ENCODE results near the gene SLC16A3. TPM values are rescaled to one million over a fixed set of nuclear protein-coding genes. Genes with fewer than 3 reads are reported as not detected.

SLC16A3 gene
- total and polyA plus RNA-seq, 10 of the 15 experiments (the other 5 are each of a cell fraction or from before 2014, with no cell fraction given), result 0.10 to 46.5 (median 8.0) TPM

GRCh38 chr17:82239401-82239925 is 10.6 kb downstream of the SLC16A3 start:
- POLR2A ChIA-PET, result no interaction called here
- H3K4me1 ChIP-seq (ENCODE audit: control insufficient read depth, insufficient read depth, low read length), result peaks cover 49% of the 10 kb centered on the region

More at GRCh38 chr17:82239401-82239925, 10.6 kb downstream of the SLC16A3 start:
- no peak for FAIRE-seq
- Histone ChIP-seq H3K4me2 (ENCODE audit: control insufficient read depth, insufficient read depth) (no peak overlapping the region), H3K36me3 (ENCODE audit: control insufficient read depth in 2 of 2, insufficient read depth in 2 of 2, low read length in 1 of 2) (peaks cover 19 to 42% of the 10 kb centered on the region in 2 experiments; a peak in 3 of 4 replicates), H2AFZ (ENCODE audit: control insufficient read depth, low read depth, low read length) (no peak overlapping the region), H4K20me1 (ENCODE audit: control insufficient read depth, insufficient read depth) (peaks cover 3% of the 10 kb centered on the region; the same call in 1 of the 2 replicates), H3K27me3 (replicated peaks in 1 of 2; ENCODE audit: control insufficient read depth in 2 of 2, insufficient read depth in 2 of 2, low read length in 1 of 2) (no peaks in the 10 kb centered on the region), H3K27ac (ENCODE audit: control insufficient read depth, insufficient read depth) (no peak overlapping the region), H3K79me2 (ENCODE audit: control insufficient read depth, insufficient read depth, low read length) (peaks cover 21% of the 10 kb centered on the region), H3K4me3 (no peak overlapping the region), H3K9me3 (replicated peaks; ENCODE audit: control insufficient read depth, insufficient read depth, low read length) (no peaks in the 10 kb centered on the region), H3K9ac (ENCODE audit: control insufficient read depth, insufficient read depth, low read length) (no peak overlapping the region)
- intact Hi-C loops (cut with micrococcal nuclease; ENCODE audit: unreplicated experiment), result no loop called here
- no peak for DNase-seq (ENCODE audit: low read depth, low spot score)
- ATAC-seq, result no peak
- in situ Hi-C loops (cut with MboI), result no loop called here
- ChIA-PET SMC1A (ENCODE audit: uncharacterized antibody, unreplicated experiment) (interaction anchor here (1.2 kb wide), 1 partner anchor 33 kb away, joined by 3 read pairs; no protein-coding TSS in a partner anchor), CTCF (interaction anchor here (0.6 to 0.9 kb wide), 2 partner anchors 62 to 64 kb away, joined by 3 read pairs; no protein-coding TSS in a partner anchor), RAD21 (ENCODE audit: unreplicated experiment) (interaction anchor here (0.7 kb wide), 1 partner anchor 82 kb away, joined by 3 read pairs; no protein-coding TSS in a partner anchor)
- WGBS (ENCODE audit: insufficient coverage, insufficient replicate concordance, low lambda C conversion rate, missing lambda C conversion rate), result 81% methylated on average over 17 of the region's 17 CpGs
- no peak for TF ChIP-seq SUZ12 (IDR thresholded peaks at IDR 0.05; ENCODE audit: unreplicated experiment)
- no peak for TF ChIP-seq SMC3 (IDR thresholded peaks at IDR 0.05; ENCODE audit: borderline replicate concordance, low read length)
- no peak for TF ChIP-seq ZNF217 (IDR thresholded peaks at IDR 0.05)
- TF ChIP-seq NR2C2 (IDR thresholded peaks at IDR 0.05; ENCODE audit: borderline replicate concordance, control insufficient read depth, insufficient read length, low read depth), result no peak
- no peak for TF ChIP-seq MLLT1 (IDR thresholded peaks at IDR 0.05)
- no peak for TF ChIP-seq ZNF24 (IDR thresholded peaks at IDR 0.05)
- no peak for TF ChIP-seq RAD51 (IDR thresholded peaks at IDR 0.05)
- no peak for TF ChIP-seq EP300 (IDR thresholded peaks at IDR 0.05; ENCODE audit: borderline replicate concordance in 1 of 2, control insufficient read depth in 1 of 2, low read depth in 2 of 2, low read length in 2 of 2)
- TF ChIP-seq BRCA1 (IDR thresholded peaks at IDR 0.05; ENCODE audit: low read depth, low read length), result no peak
- no peak for TF ChIP-seq EZH2 (IDR thresholded peaks at IDR 0.05; ENCODE audit: borderline replicate concordance, control insufficient read depth, low read depth, low read length)
- no peak for TF ChIP-seq POLR2A (IDR thresholded peaks at IDR 0.05; ENCODE audit: low read depth, low read length)
- TF ChIP-seq RCOR1 (conservative IDR thresholded peaks at IDR 0.05; ENCODE audit: low read depth, low read length), result no peak
- TF ChIP-seq SIX5 (IDR thresholded peaks at IDR 0.05; ENCODE audit: low read depth, low read length, severe bottlenecking), result no peak
- no peak for TF ChIP-seq USF1 (IDR thresholded peaks at IDR 0.05; ENCODE audit: borderline replicate concordance, extremely low read length, insufficient read depth, low read depth, low read length)
- no peak for TF ChIP-seq PML (IDR thresholded peaks at IDR 0.05; ENCODE audit: low read length)
- TF ChIP-seq STAT1 (conservative IDR thresholded peaks at IDR 0.05), result no peak
- no peak for TF ChIP-seq ATF3 (IDR thresholded peaks at IDR 0.05; ENCODE audit: borderline replicate concordance, extremely low read depth, low read depth, low read length)
- no peak for TF ChIP-seq CHD2 (IDR thresholded peaks at IDR 0.05; ENCODE audit: borderline replicate concordance, low read depth, low read length)
- no peak for TF ChIP-seq KLF5 (IDR thresholded peaks at IDR 0.05; ENCODE audit: partially characterized antibody)
- BruUV-seq (replicated peaks), result no TSS peak
